Retinal pigment epithelial cell (primary cell): ENCODE measurements around the gene KANK4.

ENCODE experiments used
- DNase-seq: peaks from one replicate; pipeline ENCODE4 v3.0.0-alpha.2; 2010; ENCODE audit warnings: low read depth
- H3K4me3 ChIP-seq: 2 replicates; pipeline ENCODE4 v1.5.1; 2011; ENCODE audit warnings: mild to moderate bottlenecking, low read length, control low read depth, moderate library complexity
- CTCF ChIP-seq: conservative IDR thresholded peaks from 2 replicates; pipeline ENCODE4 v1.5.1; 2011; ENCODE audit warnings: low read depth, low read length, control low read depth, inconsistent platforms

The KANK4 gene

GRCh38 chr1:62238507-62238906, 80.7 kb downstream of the KANK4 start:
- no peak for TF ChIP-seq CTCF

GRCh38 chr1:62237950-62238374, 81.3 kb downstream of the KANK4 start:
- no peak for DNase-seq
- H3K4me3 ChIP-seq = no peak overlapping the region
- TF ChIP-seq CTCF = no peak

More at GRCh38 chr1:62238507-62238906, 80.7 kb downstream of the KANK4 start:
- no peak overlapping the region for H3K4me3 ChIP-seq
- DNase-seq = no peak

- no peak overlapping the region for H3K4me3 ChIP-seq
- TF ChIP-seq CTCF = no peak
- DNase-seq = no peak
Observed at GRCh38 chr1:62237361-62237760, 81.9 kb downstream of the KANK4 start.

- H3K4me3 ChIP-seq = no peak overlapping the region
- no peak for TF ChIP-seq CTCF
- DNase-seq = no peak
Observed at GRCh38 chr1:62235576-62235975, 83.7 kb downstream of the KANK4 start.

- no peak for TF ChIP-seq CTCF
Observed at GRCh38 chr1:62234688-62235087, 84.5 kb downstream of the KANK4 start.

GRCh38 chr1:62233926-62234450, 85.2 kb downstream of the KANK4 start:
- no peak for DNase-seq
- no peak overlapping the region for H3K4me3 ChIP-seq
- TF ChIP-seq CTCF = no peak

More at GRCh38 chr1:62234688-62235087, 84.5 kb downstream of the KANK4 start:
- no peak for DNase-seq
- H3K4me3 ChIP-seq = no peak overlapping the region

GRCh38 chr1:62232871-62233278, 86.4 kb downstream of the KANK4 start:
- TF ChIP-seq CTCF = no peak
- DNase-seq = no peak
- H3K4me3 ChIP-seq = no peak overlapping the region
